ENCODE results near the gene APOO. TPM values are rescaled to one million over a fixed set of nuclear protein-coding genes. Genes with fewer than 3 reads are reported as not detected.
"Not testable (repeated sequence)": the region's sequence is repeated elsewhere in the genome, so short reads cannot be mapped to it uniquely, and the experiment has no call there.

APOO gene
- total RNA-seq, 1 donor from 2014 or later, result 18.4 TPM

DNA sequence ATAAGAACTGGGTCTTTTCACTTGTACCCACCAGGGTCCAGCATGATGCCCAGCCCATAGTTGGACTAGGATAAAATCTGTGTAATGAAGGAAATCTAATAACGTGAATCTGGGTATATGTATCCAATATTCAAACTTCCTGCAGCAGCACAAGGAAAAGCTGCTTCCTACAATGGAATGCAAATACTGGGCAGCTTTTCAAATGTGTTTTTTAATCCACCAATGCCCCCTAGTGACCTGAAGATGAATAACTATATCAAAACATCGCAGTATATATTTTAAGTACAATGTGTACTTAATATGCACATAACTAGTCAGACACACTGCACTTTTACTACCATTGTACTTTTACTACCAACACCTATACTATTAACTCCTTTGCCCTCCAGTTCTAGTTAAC is 5.3 kb downstream of the APOO start:
- peak; percentile 42 for ATAC-seq

- ATAC-seq, result peak; percentile 71
Observed at GRCh38 chrX:23901805-23902204, 5.9 kb downstream of the APOO start.

GRCh38 chrX:23901060-23901459 is 6.7 kb downstream of the APOO start:
- peak; percentile 96 for ATAC-seq

DNA sequence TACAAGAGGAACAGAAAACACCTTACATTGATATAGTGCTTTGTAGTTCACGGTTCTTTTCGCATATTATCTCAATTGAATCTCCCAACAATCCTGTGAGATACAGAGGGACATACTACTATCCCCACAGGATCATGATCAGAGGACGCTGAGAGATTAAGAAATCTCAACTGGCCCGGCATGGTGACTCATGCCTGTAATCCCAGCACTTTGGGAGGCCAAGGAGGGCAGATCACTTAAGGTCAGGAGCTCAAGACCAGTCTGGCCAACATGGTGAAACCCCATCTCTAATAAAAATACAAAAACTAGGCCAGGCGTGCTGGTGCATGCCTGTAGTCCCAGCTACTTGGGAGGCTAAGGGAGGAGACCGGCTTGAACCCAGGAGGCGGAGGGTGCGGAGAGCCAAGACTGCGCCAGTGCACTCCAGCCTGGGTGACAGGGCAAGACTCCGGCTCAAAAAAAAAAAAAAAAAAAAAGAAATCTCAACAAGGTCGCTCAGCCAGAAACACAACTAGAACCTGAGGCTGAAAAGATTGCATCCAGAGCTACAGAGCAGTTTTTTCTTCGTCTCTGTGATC is 7.4 kb downstream of the APOO start:
- ATAC-seq, result no peak

DNA sequence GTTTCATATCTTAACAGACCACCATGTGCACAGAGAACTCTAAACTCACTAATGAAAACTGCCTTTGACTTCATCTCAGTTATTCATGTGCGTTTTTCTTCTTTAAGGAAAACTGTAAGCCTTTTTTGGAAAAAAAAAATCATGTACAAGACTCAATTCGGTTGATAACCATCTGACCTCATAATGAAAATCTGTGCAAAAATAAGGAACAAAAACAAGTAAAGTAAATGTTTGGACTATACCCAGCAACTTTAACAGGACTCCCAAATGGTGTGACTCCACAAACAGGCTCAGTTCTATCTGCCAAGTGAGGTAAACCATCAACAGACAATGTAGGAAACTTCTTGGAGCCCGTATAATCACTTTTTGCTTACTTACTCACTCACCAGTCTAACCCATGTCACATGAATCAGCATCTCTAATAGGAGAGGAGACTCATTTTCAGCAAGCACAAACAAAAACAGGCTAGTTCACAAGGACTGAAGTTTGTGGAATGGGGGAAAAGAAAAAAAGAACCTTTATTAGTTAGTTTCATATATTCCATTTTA is 9.3 kb downstream of the APOO start:
- ATAC-seq, result peak; percentile 50

DNA sequence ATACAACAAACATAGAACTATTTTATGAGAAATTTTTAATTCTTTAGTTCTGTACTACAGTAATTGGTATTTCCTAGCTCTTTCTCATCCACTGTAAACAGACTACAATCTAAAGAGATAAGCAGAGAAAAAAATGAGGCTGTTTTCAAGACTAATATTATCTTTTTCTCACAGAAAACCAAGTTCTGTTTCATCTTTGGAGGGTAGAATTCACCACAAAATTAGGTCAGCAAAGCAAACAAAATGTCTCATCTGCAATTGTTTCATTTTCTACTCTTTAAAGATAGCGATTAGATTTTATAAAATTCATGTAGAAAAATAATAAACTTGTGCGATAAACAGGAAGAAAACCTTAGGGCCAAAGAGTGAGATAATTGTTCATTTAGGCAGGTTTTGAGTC is 10.8 kb downstream of the APOO start:
- ATAC-seq, result no peak

DNA sequence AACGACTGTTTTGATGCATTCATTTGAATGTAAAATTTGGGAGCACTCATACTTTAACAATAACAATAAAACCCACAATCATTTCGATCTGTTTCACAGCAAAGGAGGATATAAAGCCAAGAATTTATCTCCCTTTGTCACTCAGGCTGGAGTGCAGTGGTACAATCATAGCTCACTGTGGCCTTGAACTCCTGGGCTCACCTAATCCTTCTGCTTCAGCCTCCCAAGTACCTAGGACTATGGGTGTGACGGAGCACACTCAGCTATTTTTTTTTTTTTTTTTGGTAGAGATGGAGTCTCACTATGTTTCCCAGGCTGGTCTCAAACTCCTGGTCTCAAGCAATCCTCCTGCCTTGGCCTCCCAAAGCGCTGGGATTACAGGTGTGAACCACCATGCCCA is 11.2 kb downstream of the APOO start:
- ATAC-seq, result not testable (repeated sequence)

- not testable (repeated sequence) for ATAC-seq
Observed at GRCh38 chrX:23894993-23895392, 12.7 kb downstream of the APOO start.

DNA sequence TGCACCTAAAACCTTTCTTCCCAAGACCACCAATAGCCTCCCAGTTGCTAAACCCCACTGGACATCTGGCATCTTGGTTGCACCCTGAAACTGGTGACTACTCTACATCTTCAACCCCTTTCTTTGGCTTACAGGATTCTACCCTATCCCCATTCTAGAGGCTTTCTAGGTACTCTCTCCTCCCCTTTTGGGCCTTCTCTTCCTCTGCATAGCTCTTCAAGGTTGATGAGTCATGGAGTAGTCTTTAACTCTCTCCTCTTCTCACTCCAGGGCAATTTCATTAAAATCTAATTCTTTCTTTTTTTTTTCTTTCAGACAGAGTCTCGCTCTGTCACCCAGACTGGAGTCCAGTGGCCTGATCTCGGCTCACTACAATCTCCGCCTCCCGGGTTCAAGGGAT is 16.8 kb downstream of the APOO start:
- ATAC-seq, result no peak

- ATAC-seq, result no peak
Observed at GRCh38 chrX:23888887-23889501, 18.7 kb downstream of the APOO start.

DNA sequence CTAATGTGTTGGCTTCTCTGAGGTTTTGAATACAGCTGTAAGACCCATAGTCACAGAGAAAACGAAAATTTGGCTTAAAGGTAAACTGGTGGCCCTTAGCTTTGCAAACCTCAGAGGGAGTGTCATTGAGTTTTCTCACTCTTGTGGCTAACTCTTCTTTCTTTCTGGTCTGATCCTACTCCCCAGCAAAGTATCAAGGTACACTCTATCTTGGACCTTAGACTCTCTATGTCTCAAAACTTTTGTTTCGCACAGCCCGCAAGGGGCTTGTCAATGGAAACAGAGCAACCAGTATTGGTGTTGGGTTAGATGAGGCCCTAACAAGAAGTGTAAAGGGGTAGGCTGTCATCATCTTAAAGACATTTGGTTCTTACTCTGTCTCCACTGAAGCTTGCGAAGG is 19.8 kb downstream of the APOO start:
- ATAC-seq, result no peak

DNA sequence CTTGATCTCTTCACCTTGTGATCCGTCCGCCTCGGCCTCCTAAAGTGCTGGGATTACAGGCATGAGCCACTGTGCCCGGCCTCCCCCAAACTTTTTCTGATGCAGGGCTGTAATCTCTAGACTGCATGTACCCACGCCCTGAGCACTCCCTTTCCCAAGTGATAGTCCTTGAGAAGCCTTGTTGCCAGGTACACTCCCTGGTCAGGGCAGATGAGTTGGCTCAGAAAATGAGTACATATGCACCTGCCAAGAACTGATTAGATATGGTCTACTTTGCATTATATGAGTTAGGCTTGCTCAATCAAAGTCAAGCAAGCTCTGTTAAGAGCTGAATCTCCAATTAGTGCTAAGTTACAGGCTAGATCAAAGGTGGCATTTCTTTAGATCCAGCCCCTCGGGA is 20.3 kb downstream of the APOO start:
- peak; percentile 33 for ATAC-seq

GRCh38 chrX:23885803-23886202 is 21.9 kb downstream of the APOO start:
- no peak for ATAC-seq

- ATAC-seq, result no peak
Observed at GRCh38 chrX:23884427-23885024, 23.2 kb downstream of the APOO start.

DNA sequence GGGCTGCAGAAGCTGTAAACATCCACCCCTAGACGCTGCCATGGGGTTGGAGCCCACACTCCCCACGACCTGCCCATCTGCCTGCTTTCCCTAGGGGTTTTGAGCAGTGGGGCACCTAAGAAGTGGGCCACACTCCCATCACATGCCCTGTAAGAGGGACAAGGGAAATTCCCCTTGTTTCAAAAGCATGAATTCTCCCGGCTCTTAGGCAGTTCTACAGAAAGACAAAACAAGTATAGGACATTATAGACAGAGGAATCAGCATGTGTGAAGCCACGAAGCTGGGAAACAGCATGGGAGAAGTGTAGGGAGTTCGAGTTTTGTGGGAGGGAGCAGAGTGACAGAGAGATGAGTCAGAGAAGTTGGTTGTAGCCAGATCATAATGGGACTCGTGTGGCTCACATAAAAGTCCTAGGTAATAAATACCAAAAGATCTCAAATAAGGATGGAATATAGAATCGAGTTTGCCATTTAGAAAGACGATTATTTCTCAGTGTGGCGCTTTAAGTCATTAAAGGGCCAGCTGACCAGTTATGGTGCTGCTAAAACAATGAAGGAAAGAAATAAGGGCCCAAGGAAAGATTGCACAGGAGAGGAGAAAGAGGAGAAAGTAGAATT is 23.9 kb downstream of the APOO start:
- ATAC-seq, result peak; percentile 83

- no peak for ATAC-seq
Observed at GRCh38 chrX:23879380-23880090, 28.2 kb downstream of the APOO start.

DNA sequence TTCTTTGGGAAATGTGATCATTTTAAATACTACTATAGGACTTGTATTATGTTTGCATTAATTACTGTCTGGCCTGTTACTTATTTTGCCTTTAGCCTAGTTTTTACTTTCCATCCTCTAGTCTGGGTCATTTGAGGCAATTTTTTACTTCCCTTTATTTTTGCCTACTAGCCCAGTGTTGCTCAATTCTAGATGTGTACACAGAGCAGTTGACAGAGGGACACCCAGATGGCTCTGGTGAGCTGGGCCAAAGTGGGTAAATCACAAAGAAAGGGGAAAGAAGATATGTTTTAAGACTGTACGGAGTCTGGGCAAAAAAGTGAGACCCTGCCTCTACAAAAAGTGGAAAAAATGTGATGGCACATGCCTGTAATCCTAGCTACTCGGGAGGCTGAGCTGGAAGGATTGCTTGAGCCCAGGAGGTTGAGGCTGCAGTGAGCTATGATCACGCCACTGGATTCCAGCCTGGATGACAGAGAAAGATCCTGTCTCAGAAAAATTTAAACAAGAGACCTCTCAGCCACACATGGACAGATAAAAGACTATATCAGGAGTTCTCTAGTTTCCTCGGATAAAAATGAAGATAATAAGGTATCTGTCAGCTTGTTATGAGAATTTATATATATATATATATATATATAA is 35.7 kb downstream of the APOO start:
- no peak for ATAC-seq

DNA sequence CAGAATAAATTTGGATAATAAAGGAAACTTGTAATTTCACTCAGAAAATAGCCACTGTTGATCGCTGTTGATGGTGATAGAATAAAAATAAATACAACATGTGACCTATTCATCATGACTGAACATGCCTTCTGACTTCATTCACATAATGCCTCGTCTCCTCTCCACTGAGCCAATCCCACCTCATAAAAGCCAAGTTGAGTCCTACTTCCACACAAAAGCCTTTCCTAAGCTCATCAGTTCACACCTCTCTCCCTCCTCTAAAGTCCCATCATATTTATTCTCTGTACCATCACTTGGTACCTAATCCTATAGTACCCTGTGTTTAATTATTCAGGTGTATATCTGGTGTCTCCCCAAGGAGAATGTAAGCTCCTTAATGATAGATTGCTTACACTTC is 37.7 kb downstream of the APOO start:
- no peak for ATAC-seq

DNA sequence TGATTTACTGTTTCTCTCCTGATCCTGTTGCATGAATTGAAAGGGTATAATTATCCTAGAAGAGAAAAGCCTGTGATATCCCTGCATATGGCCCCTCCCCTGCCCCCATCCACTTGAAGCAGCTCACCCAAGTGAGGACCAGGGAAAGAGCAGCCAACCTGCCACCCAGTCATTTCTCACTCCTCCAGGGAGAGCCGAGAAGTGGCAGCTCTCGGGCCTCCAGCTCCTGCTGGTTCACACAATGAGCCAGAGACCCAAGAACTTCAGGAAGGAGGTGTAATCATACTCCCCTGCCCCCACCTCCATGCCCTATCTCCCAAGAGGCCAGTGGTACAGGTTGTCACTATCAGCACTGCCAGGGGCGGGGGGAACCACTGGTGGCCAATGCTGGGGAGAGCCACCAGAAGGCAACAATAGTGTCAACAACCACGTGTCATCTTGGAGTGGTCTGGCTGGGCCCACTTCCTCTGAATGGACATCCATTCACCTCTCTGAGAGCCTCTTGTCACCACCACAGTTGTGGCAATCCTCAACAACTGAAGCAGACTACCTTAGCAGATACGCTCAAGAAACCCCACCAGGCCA is 42.9 kb downstream of the APOO start:
- ATAC-seq, result no peak

- ATAC-seq, result not testable (repeated sequence)
Observed at GRCh38 chrX:23861952-23862351, 45.8 kb downstream of the APOO start.

GRCh38 chrX:23861215-23861896 is 46.4 kb downstream of the APOO start:
- ATAC-seq, result no peak
